GM18517 (cell line): Measurements from ENCODE around the gene LRRC49.
"Not testable (repeated sequence)": the region's sequence is repeated elsewhere in the genome, so short reads cannot be mapped to it uniquely, and the experiment has no call there.

ENCODE experiments used
- ATAC-seq: cut with Tn5 transposase; IDR thresholded peaks from one replicate; pipeline ENCODE4 v1.9.1; 2021; ENCODE audit warnings: mild to moderate bottlenecking, moderate library complexity; ENCODE audit not compliant: unreplicated experiment

Gene LRRC49

DNA sequence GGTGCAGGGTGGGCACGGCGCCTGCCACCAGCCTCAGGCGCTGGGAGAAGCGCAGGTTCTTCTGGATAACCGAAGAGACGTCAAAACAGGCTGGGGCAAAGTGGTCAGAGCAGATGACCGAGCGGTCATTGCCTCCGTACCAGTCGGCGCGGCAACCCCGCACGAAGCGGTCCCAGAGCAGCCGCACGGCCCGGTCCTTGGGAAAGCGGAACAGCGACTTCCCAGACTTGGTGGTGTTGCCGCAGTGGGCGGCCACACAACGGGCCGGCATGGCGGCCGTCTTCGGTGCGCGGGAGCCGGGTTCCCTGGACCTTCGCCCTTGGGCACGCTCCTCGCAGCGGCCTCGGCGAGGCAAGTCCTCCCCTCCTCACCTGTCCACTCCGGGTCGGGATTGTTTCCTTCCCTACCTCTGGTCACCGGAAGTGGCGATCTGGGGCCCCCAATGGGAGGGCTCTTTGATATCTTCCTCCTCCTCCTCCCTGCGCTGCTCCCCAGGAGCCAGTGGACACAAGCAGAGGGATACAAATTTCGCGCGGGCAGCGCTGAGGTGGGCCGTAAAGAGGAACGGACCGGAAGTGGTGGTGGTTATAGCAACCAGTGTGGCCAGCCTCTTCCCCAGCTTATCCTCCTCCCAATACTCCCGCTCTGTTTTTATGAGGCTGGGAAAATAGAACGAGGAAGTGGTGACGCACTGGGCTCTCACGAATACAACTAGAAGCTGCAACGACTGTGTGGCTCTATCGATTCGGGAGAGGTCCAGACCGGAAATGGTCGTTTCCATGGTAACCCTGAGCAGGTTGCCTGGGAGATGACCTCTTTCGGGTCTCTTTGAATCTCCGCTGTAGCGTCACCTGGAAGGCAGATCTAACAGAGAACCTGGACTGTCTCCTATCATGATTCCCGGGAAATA, at the start of gene LRRC49, which contains the start of gene THAP10:
Gene LRRC49 (plus strand): TSS at position 825 of the 910 bp plus-strand sequence. CDS start 69 bp downstream, at position 894.
Gene THAP10 (minus strand): TSS at position 432 of the 910 bp plus-strand sequence. CDS start 161 bp downstream, at position 271.
- peak; percentile 75 for ATAC-seq

DNA sequence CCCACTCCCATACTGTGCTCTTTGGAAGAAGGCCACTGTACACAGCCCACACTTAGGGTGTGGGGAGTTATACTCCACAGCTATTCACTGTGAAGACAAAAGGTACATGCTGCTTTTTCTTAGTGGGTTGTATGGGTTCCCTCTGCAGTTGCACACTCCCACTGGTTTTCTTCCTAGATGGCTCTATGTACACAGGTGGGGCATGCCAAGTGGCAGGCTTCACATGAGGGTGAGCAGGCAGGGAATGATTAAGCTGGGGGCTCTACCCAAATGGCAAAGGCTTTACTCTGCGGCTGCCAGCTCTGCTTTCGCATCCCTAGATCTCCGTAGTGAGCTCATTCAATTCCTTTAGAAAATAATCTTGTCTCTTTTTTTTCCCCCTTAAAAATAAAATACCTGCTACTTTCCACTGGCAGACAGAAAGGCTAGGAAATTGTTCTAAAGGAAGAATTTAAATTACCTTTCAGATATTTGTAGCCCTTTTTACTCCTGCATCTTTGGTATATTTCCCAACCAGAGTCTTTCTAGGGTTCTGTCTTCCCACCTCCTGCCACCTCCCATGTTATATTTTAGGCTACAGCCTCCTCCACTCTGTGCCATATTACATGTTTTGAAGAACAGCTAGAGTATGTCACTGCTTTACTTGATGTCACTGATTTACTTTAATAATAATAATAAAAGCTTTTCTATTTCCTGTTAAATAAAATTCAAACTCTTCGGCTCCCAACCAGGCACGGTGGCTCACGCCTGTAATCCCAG, 46.8 kb upstream of the LRRC49 start:
- no peak for ATAC-seq

GRCh38 chr15:70851889-70852288, 40.7 kb upstream of the LRRC49 start:
- no peak for ATAC-seq

DNA sequence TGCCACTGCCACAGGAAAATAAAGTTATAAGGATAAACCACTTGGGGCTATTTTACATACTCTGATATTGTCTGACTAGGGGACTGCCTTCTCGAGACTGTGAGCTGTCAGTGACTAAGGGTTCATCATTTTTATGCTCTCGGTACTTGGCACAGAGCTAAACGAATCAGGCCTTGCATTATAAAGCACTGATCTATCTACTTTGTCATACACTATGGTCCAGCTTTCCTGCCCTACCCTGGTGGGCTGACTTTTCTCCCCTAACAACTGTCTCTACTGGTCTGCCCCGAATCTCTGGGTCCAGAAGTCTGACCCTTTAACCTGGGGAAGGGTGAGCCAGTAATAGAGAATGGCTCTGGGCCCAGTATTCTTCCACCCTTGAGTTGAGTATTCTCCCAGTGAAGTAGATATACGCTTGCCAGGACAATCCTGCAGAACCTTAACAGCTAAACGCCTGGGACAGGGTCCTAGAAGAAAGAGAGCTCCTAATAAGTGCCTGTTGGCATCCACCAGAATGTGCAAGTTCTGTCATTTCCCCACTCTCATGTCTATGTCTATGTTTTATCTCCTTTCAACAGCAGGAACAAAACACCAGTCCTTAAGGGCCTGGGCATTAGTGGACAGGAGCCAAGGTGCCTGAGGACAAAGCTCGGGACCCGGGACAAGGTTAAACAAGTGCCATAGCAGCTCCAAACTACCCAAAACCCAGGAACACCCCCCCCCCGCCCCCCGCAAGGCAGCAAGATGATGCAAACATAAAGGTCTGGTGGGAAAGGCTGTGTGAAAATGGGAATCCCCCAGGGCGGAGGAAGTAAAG, 39.9 kb upstream of the LRRC49 start:
- no peak for ATAC-seq

GRCh38 chr15:70853318-70853972, 39.2 kb upstream of the LRRC49 start:
- no peak for ATAC-seq

DNA sequence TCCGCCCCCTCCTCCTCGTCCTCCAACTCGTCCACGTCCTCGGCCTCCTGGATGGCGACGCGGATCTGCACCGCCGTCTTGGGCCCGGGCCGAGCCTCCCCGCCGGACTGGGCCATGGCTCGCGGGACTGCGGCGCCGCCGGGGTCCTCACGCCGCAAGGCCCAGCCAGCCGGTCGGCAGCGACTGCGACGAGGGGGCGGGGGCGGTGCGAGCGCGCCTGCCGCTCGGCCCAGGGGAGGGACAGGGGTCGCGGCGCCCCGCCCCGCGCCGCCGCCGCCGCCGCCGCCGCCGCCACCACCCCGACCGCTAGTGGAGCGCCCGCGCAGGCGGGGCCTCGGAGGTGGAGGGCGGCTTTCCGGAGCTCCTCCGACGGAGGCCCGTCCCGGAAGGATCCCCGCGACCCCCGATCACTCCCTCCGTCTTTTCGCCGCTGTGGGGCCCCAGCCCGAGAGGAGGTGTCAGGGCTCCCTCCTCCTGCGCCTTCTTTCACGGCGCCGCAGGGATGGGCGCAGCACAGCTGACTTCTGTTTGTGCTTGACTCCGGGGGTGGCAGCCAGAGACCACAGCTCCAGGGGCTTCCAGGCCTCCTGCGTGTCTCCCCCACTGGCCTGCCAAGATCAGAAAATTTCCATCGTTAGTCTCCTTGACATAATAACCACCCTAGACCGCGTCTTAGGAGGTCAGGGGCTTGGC, 38.5 kb upstream of the LRRC49 start, which contains the start of gene LARP6:
Gene LARP6 (minus strand): TSS at position 185 of the 693 bp plus-strand sequence. CDS start 69 bp downstream, at position 116.
- ATAC-seq, result no peak

- ATAC-seq, result no peak
Measured at GRCh38 chr15:70854666-70854976, 38.0 kb upstream of the LRRC49 start.

DNA sequence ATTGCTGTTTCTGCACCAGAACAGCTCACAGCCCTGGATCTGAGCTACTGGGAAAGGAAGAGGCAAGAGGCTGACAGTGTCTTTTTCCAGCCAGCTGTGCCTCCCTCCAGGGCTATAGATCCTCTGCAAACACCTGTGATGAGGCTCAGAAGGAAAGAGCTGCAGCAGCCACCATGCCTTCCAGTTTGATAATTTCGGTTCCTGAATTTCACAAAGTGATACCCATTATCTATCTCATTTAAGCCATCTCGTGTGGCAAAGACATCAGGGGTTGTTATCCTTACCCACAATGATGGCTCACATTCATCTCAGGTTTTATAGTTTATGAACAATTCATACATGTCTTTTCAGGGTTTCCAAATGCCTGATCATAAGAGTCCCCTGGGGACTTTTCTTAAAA, 36.9 kb upstream of the LRRC49 start:
- no peak for ATAC-seq

DNA sequence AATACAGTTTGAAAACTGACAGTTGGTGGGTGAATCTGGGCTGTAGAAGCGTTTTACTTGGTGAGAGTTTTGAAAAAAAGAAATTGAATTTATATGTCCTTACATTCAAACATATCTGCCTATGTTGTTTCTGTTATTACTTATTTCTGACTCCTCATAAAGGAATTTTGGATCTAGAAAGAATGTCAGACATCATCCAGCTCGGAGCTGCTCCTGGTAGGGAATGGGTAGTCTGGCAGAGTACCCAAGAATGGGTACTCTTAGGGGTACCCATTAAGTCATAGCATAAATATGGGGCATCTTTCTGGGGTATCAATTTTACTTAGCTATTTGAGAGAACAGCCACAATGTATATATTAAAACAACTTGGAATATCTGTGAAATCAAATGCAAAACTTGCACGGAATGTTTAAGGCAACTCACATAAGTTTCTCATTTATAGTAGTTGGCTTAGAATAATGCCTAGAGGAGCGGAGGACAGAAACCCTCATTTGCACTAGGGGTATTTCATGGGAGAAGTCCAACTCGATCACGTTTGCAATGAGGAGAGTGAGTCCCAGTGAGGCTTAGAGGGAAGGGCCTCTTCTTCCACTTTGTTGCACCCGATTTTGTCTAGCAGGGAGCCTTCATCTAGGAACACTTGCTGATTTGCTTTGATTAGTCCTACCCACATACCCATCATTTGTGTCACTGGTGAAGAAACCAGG, 36.3 kb upstream of the LRRC49 start:
- no peak for ATAC-seq

DNA sequence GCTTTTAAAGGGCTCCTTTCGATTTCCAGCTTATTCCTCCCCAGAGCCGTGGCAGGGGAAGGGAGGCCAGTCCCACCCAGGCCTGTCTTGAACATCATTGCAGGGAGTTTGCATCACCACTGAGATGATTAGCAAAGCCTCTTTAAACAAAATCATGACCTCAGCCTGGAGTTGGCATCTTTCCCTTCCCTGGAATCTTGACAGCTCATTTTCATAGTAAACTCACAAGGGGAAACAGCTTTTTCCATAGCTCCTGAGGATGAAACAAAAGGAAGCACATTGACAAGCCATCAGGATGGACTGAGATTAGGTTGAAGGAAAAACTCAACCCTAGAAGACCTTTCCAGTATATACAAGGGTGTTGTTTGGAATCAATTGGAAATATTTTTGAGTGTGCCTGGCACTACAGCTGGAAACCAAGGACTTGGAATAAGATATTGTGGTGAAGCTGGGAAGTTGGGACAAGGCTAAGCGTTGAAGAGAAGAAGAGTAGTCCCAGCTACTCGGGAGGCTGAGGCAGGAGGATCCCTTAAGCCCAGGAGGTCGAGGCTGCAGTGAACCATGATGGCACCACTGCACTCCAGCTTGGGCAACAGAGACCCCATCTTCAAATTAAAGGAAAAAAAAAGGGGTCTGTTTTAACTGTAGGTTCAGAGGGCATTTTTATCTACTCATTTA, 35.6 kb upstream of the LRRC49 start:
- no peak for ATAC-seq

- ATAC-seq, result no peak
Measured at GRCh38 chr15:70857562-70858285, 34.9 kb upstream of the LRRC49 start.

DNA sequence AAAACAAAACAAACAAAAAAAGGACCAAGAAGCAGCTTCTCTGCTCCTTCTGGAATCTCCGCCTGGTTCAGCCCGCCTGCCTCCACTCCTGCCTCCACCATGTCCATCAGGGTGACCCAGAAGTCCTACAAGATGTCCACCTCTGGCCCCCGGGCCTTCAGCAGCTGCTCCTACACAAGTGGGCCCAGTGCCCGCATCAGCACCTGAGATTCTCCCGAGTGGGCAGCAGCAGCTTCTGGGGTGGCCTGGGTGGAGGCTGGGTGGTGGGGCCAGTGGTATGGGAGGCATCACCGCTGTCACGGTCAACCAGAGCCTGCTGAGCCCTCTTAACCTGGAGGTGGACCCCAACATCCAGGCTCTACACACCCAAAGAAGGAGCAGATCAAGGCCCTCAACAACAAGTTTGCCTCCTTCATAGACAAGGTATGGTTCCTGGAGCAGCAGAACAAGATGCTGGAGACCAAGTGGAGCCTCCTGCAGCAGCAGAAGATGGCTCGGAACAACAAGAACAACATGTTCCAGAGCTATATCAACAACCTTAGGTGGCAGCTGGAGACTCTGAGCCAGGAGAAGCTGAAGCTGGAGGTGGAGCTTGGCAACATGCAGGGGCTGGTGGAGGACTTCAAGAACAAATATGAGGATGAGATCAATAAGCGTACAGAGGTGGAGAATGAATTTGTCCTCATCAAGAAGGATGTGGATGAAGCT, 33.9 kb upstream of the LRRC49 start:
- not testable (repeated sequence) for ATAC-seq

- ATAC-seq, result no peak
Measured at GRCh38 chr15:70859322-70859908, 33.2 kb upstream of the LRRC49 start.

- ATAC-seq, result no peak
Measured at GRCh38 chr15:70859998-70860397, 32.6 kb upstream of the LRRC49 start.

- ATAC-seq, result no peak
Measured at GRCh38 chr15:70863450-70864218, 29.0 kb upstream of the LRRC49 start.

DNA sequence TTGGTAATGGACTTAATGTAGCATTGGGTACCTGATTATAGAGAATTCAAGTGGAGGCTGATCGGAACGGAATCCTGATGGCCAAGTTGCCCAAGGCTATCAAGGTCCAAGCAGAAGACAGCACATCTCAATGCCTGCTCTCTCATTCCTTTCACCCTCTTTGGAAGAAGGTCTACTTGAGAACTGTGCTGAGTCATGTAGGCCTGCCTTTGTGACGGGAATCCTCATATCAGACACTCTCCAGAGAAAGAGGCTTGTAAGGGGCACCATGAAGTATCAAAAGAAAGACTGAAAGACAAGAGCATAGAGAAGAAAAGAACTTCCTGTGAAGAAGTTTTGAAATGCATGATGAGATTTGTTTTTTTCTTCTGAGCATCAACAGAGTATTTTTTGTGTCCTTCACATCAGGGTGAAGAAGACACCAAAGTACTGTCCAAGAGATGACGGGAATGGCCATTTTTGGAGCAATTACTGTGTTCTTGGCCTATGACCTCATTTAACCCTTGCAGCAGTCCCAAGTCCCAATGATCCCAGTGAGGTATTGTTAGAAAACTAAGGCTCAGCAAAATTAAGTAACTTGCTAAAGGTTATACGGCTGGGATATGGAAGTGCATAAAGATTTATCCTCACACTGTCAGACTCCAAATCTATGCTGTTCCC, 25.5 kb upstream of the LRRC49 start:
- no peak for ATAC-seq
